Vagina (tissue), 2 donors: ENCODE results near the gene PRKCE. TPM values are rescaled to one million over a fixed set of nuclear protein-coding genes. Genes with fewer than 3 reads are reported as not detected.

Experiments
- DNase-seq, 2 donors: peaks; one replicate each; pipeline ENCODE4 v3.0.0-alpha.2; 2017; ENCODE audit errors: extremely low spot score in 2 of 2
- H3K27ac ChIP-seq: fragments of 200-600 bp; sonication (generic); one replicate; pipeline ENCODE4 v1.5.1; 2019
- H3K27me3 ChIP-seq: fragments of 200-600 bp; sonication (generic); one replicate; pipeline ENCODE4 v1.5.1; 2019
- H3K36me3 ChIP-seq, 2 donors: fragments of 200-600 bp; sonication (generic); one replicate each; pipeline ENCODE4 v1.5.1; 2017 to 2019
- H3K4me1 ChIP-seq: fragments of 200-600 bp; sonication (generic); one replicate; pipeline ENCODE4 v1.5.1; 2019
- H3K4me3 ChIP-seq, 2 donors: fragments of 200-600 bp; sonication (generic); 1 replicate in 1 of 2; 2 replicates in 1 of 2; pipeline ENCODE4 v1.5.1; 2016 to 2019
- H3K9me3 ChIP-seq: fragments of 200-600 bp; sonication (generic); one replicate; pipeline ENCODE4 v1.5.1; 2019
- CTCF ChIP-seq, 3 experiments: fragments of 450-650 bp in 2 of 3; fragments of 200-600 bp in 1 of 3; sonication (generic) in 1 of 3; IDR thresholded peaks; one replicate each; pipeline ENCODE4 v1.5.1; 2017 to 2019; ENCODE audit warnings: antibody characterized with exemption in 3 of 3, mild to moderate bottlenecking in 2 of 3, moderate library complexity in 2 of 3
- POLR2A ChIP-seq, 2 donors: fragments of 450-650 bp; IDR thresholded peaks; one replicate each; pipeline ENCODE4 v1.6.1; 2017; ENCODE audit warnings: antibody characterized with exemption in 2 of 2, mild to moderate bottlenecking in 2 of 2, moderate library complexity in 2 of 2
- POLR2AphosphoS5 ChIP-seq, 2 donors: sonication (generic); formaldehyde crosslinking; IDR thresholded peaks; one replicate each; pipeline ENCODE4 v1.9.0; 2017; ENCODE audit warnings: antibody characterized with exemption in 2 of 2, mild to moderate bottlenecking in 2 of 2, low read depth in 1 of 2; ENCODE audit not compliant: insufficient read depth in 1 of 2
- intact Hi-C: fragments of 100-400 bp; cut with DNase I; formaldehyde crosslinking; loops from one replicate; pipeline ENCODE4 v1.15.1; 2023
- total RNA-seq: library from RNA; depleted of rRNA; stranded (reverse); fragments of >200 nt; gene quantifications from one replicate; pipeline ENCODE4 v1.2.3, GENCODE V29; 2016

Gene PRKCE
- total RNA-seq, 1 donor from 2014 or later, result 11.8 TPM

DNA sequence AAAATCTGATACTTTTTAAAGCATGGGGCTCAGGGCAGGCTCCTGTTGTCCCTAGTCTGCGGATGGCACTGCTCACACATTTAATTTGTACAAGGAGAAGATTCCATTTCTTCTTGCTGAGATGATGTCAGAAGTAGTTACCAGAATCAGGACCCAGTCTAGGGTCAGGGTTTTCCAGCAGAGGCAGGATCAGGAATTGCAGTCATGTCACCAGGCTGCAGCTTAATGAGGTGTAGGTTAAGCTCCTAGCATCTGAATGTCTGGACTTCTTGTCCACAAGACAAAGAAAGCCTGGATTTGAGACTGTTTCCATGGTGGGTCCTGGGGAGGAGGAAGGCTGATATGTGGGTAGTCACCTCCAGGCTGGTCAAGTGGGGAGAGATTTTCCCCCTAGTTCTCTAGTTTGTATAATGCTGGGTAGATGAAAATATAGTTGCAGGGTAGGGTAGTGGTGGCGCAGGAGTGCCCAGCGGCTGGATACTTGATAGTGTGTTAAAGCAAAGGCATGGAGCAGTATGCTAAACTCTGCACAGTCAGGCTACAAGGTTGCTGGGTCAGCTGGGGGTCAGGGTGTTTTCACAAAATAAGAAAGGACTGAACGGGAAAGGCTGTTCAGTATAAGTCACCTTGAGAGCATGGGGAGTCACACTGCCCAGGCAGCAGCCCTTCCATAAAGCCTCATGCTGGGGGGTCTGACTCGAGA, 148.4 kb downstream of the PRKCE start:
- no peak for DNase-seq
- Histone ChIP-seq H3K9me3 (no peaks in the 10 kb centered on the region), H3K27ac (no peak overlapping the region), H3K4me1 (no peaks in the 10 kb centered on the region), H3K36me3 (no peaks in the 10 kb centered on the region), H3K27me3 (no peaks in the 10 kb centered on the region), H3K4me3 (no peak overlapping the region)
- TF ChIP-seq CTCF (IDR thresholded peaks at IDR 0.05) (no peak), POLR2AphosphoS5 (IDR thresholded peaks at IDR 0.05; ENCODE audit: insufficient read depth in 1 of 2, low read depth in 1 of 2) (no peak), POLR2A (IDR thresholded peaks at IDR 0.05) (no peak)
- intact Hi-C loops, result no loop called here

DNA sequence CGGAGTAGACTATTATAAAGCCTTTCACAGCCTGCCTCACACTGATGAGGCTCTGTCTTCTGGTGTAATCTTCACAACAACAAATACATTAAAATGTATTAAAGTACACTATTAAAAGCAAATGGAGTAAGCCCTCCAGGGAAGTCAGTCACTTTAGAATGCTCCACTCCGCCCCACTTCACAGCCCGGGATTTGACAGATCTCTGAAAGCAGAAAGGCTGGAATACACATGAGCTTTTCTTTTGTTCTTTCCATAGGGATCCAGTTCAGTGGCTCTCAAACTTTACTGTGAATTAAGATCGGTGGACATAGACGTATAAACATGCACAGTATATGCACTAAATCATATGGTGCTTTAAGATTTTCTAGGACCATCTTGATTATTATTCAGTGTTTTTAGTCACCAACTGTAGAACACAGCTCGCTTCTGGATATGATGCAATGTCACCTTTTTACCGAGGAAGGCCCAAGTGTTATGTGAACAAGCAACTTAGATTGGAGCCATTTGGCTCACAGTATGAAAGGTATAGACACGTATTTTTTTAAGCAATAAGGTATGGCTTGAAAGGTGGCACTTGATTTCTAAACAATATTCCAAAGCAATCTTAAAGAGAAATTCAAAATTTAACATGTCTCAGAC, 151.1 kb downstream of the PRKCE start:
- intact Hi-C loops, result no loop called here
- H3K4me3 ChIP-seq, result no peak overlapping the region
- H3K9me3 ChIP-seq, result no peaks in the 10 kb centered on the region
- no peak for TF ChIP-seq POLR2A (IDR thresholded peaks at IDR 0.05)
- H3K4me1 ChIP-seq, result no peaks in the 10 kb centered on the region
- H3K27me3 ChIP-seq, result no peaks in the 10 kb centered on the region
- no peak overlapping the region for H3K27ac ChIP-seq
- no peaks in the 10 kb centered on the region for H3K36me3 ChIP-seq
- no peak for DNase-seq

- intact Hi-C loops, result no loop called here
- Histone ChIP-seq H3K4me3 (no peak overlapping the region), H3K36me3 (no peaks in the 10 kb centered on the region), H3K9me3 (no peaks in the 10 kb centered on the region), H3K27ac (no peak overlapping the region), H3K27me3 (no peaks in the 10 kb centered on the region), H3K4me1 (no peaks in the 10 kb centered on the region)
- no peak for TF ChIP-seq POLR2A (IDR thresholded peaks at IDR 0.05)
- no peak for TF ChIP-seq POLR2AphosphoS5 (IDR thresholded peaks at IDR 0.05; ENCODE audit: insufficient read depth in 1 of 2, low read depth in 1 of 2)
- no peak for TF ChIP-seq CTCF (IDR thresholded peaks at IDR 0.05)
- no peak for DNase-seq
Observed at GRCh38 chr2:45804987-45805755, 153.7 kb downstream of the PRKCE start.

- TF ChIP-seq POLR2A (IDR thresholded peaks at IDR 0.05) (no peak), POLR2AphosphoS5 (IDR thresholded peaks at IDR 0.05; ENCODE audit: insufficient read depth in 1 of 2, low read depth in 1 of 2) (no peak), CTCF (IDR thresholded peaks at IDR 0.05) (no peak)
- Histone ChIP-seq H3K4me3 (no peak overlapping the region), H3K27ac (no peak overlapping the region), H3K27me3 (no peaks in the 10 kb centered on the region), H3K9me3 (no peaks in the 10 kb centered on the region), H3K4me1 (no peaks in the 10 kb centered on the region), H3K36me3 (no peaks in the 10 kb centered on the region)
- DNase-seq, result no peak
- intact Hi-C loops, result no loop called here
Observed at GRCh38 chr2:45806563-45807358, 155.3 kb downstream of the PRKCE start.

DNA sequence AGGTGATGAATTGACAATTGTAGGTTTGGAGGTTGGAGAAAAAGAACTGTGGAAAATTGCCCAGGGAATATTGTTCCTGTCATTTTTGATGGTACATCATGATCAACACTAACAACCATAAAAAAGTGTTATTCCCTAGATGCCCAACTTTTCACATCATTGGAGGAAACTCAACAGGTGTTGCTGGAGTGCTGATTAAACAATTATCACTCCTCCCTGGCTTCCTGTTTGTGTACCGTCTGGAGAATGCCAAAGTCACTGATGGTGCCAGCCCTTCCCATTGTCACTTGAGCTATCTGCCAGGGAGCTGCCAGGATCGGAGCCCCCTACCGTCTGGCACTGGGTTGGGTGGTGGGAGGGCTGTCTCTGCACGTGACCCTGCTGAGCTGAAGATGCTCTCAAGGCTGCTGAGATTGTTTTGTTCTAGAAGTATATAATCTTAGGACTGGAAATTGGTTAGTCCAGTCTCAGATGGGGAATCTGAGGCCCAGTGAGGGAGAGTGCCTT, 156.9 kb downstream of the PRKCE start:
- Histone ChIP-seq H3K27ac (no peak overlapping the region), H3K9me3 (no peaks in the 10 kb centered on the region), H3K4me3 (no peak overlapping the region), H3K4me1 (peaks cover 12% of the 10 kb centered on the region), H3K36me3 (no peaks in the 10 kb centered on the region), H3K27me3 (no peaks in the 10 kb centered on the region)
- TF ChIP-seq POLR2AphosphoS5 (IDR thresholded peaks at IDR 0.05; ENCODE audit: insufficient read depth in 1 of 2, low read depth in 1 of 2), result no peak
- TF ChIP-seq POLR2A (IDR thresholded peaks at IDR 0.05), result no peak
- no peak for TF ChIP-seq CTCF (IDR thresholded peaks at IDR 0.05)
- no peak for DNase-seq
- intact Hi-C loops, result no loop called here
